Measurements from ENCODE around the gene PEX7.

Gene PEX7

GRCh38 chr6:136952714-136953260 lies 130.4 kb downstream of the PEX7 start:
- TF ChIP-seq, protein P1, sequence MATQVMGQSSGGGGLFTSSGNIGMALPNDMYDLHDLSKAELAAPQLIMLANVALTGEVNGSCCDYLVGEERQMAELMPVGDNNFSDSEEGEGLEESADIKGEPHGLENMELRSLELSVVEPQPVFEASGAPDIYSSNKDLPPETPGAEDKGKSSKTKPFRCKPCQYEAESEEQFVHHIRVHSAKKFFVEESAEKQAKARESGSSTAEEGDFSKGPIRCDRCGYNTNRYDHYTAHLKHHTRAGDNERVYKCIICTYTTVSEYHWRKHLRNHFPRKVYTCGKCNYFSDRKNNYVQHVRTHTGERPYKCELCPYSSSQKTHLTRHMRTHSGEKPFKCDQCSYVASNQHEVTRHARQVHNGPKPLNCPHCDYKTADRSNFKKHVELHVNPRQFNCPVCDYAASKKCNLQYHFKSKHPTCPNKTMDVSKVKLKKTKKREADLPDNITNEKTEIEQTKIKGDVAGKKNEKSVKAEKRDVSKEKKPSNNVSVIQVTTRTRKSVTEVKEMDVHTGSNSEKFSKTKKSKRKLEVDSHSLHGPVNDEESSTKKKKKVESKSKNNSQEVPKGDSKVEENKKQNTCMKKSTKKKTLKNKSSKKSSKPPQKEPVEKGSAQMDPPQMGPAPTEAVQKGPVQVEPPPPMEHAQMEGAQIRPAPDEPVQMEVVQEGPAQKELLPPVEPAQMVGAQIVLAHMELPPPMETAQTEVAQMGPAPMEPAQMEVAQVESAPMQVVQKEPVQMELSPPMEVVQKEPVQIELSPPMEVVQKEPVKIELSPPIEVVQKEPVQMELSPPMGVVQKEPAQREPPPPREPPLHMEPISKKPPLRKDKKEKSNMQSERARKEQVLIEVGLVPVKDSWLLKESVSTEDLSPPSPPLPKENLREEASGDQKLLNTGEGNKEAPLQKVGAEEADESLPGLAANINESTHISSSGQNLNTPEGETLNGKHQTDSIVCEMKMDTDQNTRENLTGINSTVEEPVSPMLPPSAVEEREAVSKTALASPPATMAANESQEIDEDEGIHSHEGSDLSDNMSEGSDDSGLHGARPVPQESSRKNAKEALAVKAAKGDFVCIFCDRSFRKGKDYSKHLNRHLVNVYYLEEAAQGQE (IDR thresholded peaks at IDR 0.05; ENCODE audit: insufficient replicate concordance, low read depth), result no peak
- TF ChIP-seq, protein P2, sequence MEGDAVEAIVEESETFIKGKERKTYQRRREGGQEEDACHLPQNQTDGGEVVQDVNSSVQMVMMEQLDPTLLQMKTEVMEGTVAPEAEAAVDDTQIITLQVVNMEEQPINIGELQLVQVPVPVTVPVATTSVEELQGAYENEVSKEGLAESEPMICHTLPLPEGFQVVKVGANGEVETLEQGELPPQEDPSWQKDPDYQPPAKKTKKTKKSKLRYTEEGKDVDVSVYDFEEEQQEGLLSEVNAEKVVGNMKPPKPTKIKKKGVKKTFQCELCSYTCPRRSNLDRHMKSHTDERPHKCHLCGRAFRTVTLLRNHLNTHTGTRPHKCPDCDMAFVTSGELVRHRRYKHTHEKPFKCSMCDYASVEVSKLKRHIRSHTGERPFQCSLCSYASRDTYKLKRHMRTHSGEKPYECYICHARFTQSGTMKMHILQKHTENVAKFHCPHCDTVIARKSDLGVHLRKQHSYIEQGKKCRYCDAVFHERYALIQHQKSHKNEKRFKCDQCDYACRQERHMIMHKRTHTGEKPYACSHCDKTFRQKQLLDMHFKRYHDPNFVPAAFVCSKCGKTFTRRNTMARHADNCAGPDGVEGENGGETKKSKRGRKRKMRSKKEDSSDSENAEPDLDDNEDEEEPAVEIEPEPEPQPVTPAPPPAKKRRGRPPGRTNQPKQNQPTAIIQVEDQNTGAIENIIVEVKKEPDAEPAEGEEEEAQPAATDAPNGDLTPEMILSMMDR (IDR thresholded peaks at IDR 0.05; ENCODE audit: insufficient read depth, low read length), result no peak
- TF ChIP-seq GABPA (IDR thresholded peaks at IDR 0.05; ENCODE audit: low read depth) (no peak), POLR2AphosphoS5 (IDR thresholded peaks at IDR 0.05; ENCODE audit: low read depth) (no peak), SPI1 (IDR thresholded peaks at IDR 0.05; ENCODE audit: borderline replicate concordance, low read depth) (no peak)
- no peak for DNase-seq (ENCODE audit: low read depth in 1 of 2, low spot score in 1 of 2)
- Histone ChIP-seq H3K27ac (replicated peaks) (no peak overlapping the region), H3K4me3 (replicated peaks; ENCODE audit: insufficient read depth, low read length) (no peak overlapping the region), H3K27me3 (ENCODE audit: insufficient read depth, poor library complexity, severe bottlenecking) (peaks cover 6% of the 10 kb centered on the region)

DNA sequence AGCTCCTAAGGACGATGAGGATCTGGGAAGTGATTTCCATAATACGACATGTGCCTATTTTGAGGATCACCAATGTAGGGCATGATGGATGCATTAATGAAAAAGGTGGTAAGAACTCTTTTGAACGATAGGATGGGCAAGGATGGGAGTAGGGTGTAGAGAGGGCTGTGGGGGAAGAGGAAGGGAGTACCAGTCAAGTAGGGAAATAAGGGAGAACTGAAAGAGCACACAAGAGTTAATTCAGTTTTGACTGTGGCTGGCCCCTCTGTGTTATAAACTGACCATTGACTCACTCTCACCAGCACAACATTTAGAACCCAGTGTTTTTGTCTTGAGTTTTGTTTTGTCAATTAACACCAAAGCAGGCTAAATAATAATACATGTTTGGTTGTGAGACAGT lies 132.7 kb downstream of the PEX7 start:
- H3K27me3 ChIP-seq (ENCODE audit: insufficient read depth, poor library complexity, severe bottlenecking), result peaks cover 6% of the 10 kb centered on the region
- H3K27ac ChIP-seq (replicated peaks), result no peak overlapping the region
- DNase-seq (ENCODE audit: low read depth in 1 of 2, low spot score in 1 of 2), result no peak
- H3K4me3 ChIP-seq (replicated peaks; ENCODE audit: insufficient read depth, low read length), result no peak overlapping the region
- TF ChIP-seq SPI1 (IDR thresholded peaks at IDR 0.05; ENCODE audit: borderline replicate concordance, low read depth) (no peak), POLR2AphosphoS5 (IDR thresholded peaks at IDR 0.05; ENCODE audit: low read depth) (no peak), GABPA (IDR thresholded peaks at IDR 0.05; ENCODE audit: low read depth) (no peak)
- TF ChIP-seq, protein P1 (IDR thresholded peaks at IDR 0.05; ENCODE audit: insufficient replicate concordance, low read depth), result no peak
- TF ChIP-seq, protein P2 (IDR thresholded peaks at IDR 0.05; ENCODE audit: insufficient read depth, low read length), result no peak

- Histone ChIP-seq H3K4me3 (replicated peaks; ENCODE audit: insufficient read depth, low read length) (no peak overlapping the region), H3K27me3 (ENCODE audit: insufficient read depth, poor library complexity, severe bottlenecking) (peaks cover 9% of the 10 kb centered on the region), H3K27ac (replicated peaks) (no peak overlapping the region)
- TF ChIP-seq, protein P2 (IDR thresholded peaks at IDR 0.05; ENCODE audit: insufficient read depth, low read length), result no peak
- TF ChIP-seq, protein P1 (IDR thresholded peaks at IDR 0.05; ENCODE audit: insufficient replicate concordance, low read depth), result no peak
- TF ChIP-seq POLR2AphosphoS5 (IDR thresholded peaks at IDR 0.05; ENCODE audit: low read depth), result no peak
- no peak for TF ChIP-seq SPI1 (IDR thresholded peaks at IDR 0.05; ENCODE audit: borderline replicate concordance, low read depth)
- no peak for TF ChIP-seq GABPA (IDR thresholded peaks at IDR 0.05; ENCODE audit: low read depth)
- no peak for DNase-seq (ENCODE audit: low read depth in 1 of 2, low spot score in 1 of 2)
These were observed 134.5 kb downstream of the PEX7 start for GRCh38 chr6:136956590-136957544.
